ENCODE results near the gene GTF3C1. TPM values are rescaled to one million over a fixed set of nuclear protein-coding genes. Genes with fewer than 3 reads are reported as not detected.

Gene GTF3C1
- polyA plus RNA-seq, 1 donor from 2014 or later = 54.0 TPM

DNA sequence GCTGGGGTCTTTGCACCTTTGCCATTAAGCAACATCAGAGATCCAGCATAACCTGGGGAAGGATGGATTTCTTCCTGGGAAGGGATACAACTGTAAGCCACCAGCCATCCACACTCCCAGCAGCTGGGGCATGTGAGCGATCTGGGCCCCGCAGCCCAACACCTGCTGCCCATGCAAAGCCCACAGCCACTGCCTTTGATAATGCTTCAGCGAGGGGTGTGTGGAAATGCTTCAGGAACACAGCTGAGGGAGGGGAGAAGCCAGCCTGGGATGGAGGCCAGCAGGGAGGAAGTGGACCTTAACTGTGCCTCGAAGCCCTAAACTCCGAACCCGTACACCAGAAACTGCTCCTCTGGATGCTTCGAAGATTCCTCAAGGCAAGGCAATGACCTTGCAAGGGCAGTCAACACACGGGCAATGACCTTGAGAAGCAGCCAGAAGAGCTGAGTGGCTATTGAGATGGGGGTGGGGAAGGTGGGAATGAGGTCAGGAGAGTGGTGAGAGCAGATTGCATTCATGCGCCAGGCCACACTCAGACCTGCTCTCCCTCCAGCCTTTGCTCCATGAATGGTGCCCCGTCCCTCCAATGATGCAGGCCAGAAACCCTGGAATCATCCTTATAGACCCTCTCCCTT lies 49.3 kb upstream of the GTF3C1 start:
- Histone ChIP-seq H3K36me3 (ENCODE audit: insufficient read depth, low read length) (no peaks in the 10 kb centered on the region), H3K27me3 (ENCODE audit: insufficient read depth, low read depth, low read length) (no peaks in the 10 kb centered on the region), H3K4me2 (ENCODE audit: low read length) (no peak overlapping the region), H3K79me2 (replicated peaks; ENCODE audit: insufficient read depth, low read length) (no peaks in the 10 kb centered on the region), H3K9me3 (ENCODE audit: low read length) (no peaks in the 10 kb centered on the region), H4K20me1 (ENCODE audit: insufficient read depth) (no peaks in the 10 kb centered on the region), H3K27ac (ENCODE audit: low read length) (no peak overlapping the region), H3K9ac (ENCODE audit: low read length) (no peak overlapping the region), H3F3A (ENCODE audit: insufficient read depth, low read length, poor library complexity, severe bottlenecking) (no peaks in the 10 kb centered on the region), H3K4me3 (ENCODE audit: low read length) (no peak overlapping the region), H2AFZ (ENCODE audit: low read depth, low read length) (no peak overlapping the region), H3K9me2 (ENCODE audit: insufficient read depth, low read length) (no peaks in the 10 kb centered on the region)
- TF ChIP-seq EP300 (conservative IDR thresholded peaks at IDR 0.05; ENCODE audit: poor library complexity, severe bottlenecking) = no peak
- TF ChIP-seq TAF1 (IDR thresholded peaks at IDR 0.05; ENCODE audit: low read depth) = no peak
- TF ChIP-seq, protein P1, sequence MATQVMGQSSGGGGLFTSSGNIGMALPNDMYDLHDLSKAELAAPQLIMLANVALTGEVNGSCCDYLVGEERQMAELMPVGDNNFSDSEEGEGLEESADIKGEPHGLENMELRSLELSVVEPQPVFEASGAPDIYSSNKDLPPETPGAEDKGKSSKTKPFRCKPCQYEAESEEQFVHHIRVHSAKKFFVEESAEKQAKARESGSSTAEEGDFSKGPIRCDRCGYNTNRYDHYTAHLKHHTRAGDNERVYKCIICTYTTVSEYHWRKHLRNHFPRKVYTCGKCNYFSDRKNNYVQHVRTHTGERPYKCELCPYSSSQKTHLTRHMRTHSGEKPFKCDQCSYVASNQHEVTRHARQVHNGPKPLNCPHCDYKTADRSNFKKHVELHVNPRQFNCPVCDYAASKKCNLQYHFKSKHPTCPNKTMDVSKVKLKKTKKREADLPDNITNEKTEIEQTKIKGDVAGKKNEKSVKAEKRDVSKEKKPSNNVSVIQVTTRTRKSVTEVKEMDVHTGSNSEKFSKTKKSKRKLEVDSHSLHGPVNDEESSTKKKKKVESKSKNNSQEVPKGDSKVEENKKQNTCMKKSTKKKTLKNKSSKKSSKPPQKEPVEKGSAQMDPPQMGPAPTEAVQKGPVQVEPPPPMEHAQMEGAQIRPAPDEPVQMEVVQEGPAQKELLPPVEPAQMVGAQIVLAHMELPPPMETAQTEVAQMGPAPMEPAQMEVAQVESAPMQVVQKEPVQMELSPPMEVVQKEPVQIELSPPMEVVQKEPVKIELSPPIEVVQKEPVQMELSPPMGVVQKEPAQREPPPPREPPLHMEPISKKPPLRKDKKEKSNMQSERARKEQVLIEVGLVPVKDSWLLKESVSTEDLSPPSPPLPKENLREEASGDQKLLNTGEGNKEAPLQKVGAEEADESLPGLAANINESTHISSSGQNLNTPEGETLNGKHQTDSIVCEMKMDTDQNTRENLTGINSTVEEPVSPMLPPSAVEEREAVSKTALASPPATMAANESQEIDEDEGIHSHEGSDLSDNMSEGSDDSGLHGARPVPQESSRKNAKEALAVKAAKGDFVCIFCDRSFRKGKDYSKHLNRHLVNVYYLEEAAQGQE (IDR thresholded peaks at IDR 0.05; ENCODE audit: borderline replicate concordance) = no peak
- no peak for TF ChIP-seq RAD21 (conservative IDR thresholded peaks at IDR 0.05)
- TF ChIP-seq, protein P2, sequence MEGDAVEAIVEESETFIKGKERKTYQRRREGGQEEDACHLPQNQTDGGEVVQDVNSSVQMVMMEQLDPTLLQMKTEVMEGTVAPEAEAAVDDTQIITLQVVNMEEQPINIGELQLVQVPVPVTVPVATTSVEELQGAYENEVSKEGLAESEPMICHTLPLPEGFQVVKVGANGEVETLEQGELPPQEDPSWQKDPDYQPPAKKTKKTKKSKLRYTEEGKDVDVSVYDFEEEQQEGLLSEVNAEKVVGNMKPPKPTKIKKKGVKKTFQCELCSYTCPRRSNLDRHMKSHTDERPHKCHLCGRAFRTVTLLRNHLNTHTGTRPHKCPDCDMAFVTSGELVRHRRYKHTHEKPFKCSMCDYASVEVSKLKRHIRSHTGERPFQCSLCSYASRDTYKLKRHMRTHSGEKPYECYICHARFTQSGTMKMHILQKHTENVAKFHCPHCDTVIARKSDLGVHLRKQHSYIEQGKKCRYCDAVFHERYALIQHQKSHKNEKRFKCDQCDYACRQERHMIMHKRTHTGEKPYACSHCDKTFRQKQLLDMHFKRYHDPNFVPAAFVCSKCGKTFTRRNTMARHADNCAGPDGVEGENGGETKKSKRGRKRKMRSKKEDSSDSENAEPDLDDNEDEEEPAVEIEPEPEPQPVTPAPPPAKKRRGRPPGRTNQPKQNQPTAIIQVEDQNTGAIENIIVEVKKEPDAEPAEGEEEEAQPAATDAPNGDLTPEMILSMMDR (IDR thresholded peaks at IDR 0.05; ENCODE audit: poor library complexity, severe bottlenecking) = no peak
- TF ChIP-seq EZH2 (IDR thresholded peaks at IDR 0.05; ENCODE audit: borderline replicate concordance, insufficient read depth, low read length, poor library complexity, severe bottlenecking) = no peak
- no peak for TF ChIP-seq MXI1 (conservative IDR thresholded peaks at IDR 0.05; ENCODE audit: poor library complexity, severe bottlenecking)
- no peak for TF ChIP-seq POLR2AphosphoS5 (IDR thresholded peaks at IDR 0.05)
- no peak for TF ChIP-seq SMC3 (conservative IDR thresholded peaks at IDR 0.05; ENCODE audit: poor library complexity)

DNA sequence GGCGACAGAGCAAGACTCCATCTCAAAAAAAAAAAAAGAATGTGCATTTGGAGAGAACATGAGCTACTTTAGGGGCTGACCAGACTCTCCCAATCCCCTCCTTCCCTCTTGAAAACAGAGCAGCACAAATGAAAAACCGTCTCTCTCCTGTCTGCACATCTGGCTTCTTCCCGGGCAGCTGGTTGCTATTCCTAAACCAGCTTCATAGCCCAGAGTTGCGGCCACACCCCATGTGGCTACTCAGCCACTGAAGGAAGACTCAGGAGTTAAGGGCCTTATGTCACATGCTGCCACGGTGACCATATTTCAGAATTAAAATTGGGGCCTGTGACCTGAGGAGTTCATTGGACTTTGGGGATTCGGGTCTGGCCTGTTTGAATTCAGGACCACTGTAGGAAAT lies 48.5 kb upstream of the GTF3C1 start:
- no peak overlapping the region for H3K9ac ChIP-seq (ENCODE audit: low read length)
- no peak overlapping the region for H2AFZ ChIP-seq (ENCODE audit: low read depth, low read length)
- no peak overlapping the region for H3K4me3 ChIP-seq (ENCODE audit: low read length)
- no peaks in the 10 kb centered on the region for H3K79me2 ChIP-seq (replicated peaks; ENCODE audit: insufficient read depth, low read length)
- H3K9me3 ChIP-seq (ENCODE audit: low read length) = no peaks in the 10 kb centered on the region
- H3K27ac ChIP-seq (ENCODE audit: low read length) = no peak overlapping the region
- H3K4me2 ChIP-seq (ENCODE audit: low read length) = no peak overlapping the region
- no peaks in the 10 kb centered on the region for H3K27me3 ChIP-seq (ENCODE audit: insufficient read depth, low read depth, low read length)
- no peaks in the 10 kb centered on the region for H3K9me2 ChIP-seq (ENCODE audit: insufficient read depth, low read length)
- TF ChIP-seq POLR2AphosphoS5 (IDR thresholded peaks at IDR 0.05) (no peak), SMC3 (conservative IDR thresholded peaks at IDR 0.05; ENCODE audit: poor library complexity) (no peak)
- TF ChIP-seq, protein P1 (IDR thresholded peaks at IDR 0.05; ENCODE audit: borderline replicate concordance) = no peak
- no peaks in the 10 kb centered on the region for H4K20me1 ChIP-seq (ENCODE audit: insufficient read depth)
- H3F3A ChIP-seq (ENCODE audit: insufficient read depth, low read length, poor library complexity, severe bottlenecking) = no peaks in the 10 kb centered on the region
- H3K36me3 ChIP-seq (ENCODE audit: insufficient read depth, low read length) = no peaks in the 10 kb centered on the region
